OCI-LY1 (cell line): ENCODE measurements around the gene DGKB.
"Not testable (repeated sequence)": the region's sequence is repeated elsewhere in the genome, so short reads cannot be mapped to it uniquely, and the experiment has no call there.

ENCODE experiments used
- CTCF ChIP-seq: fragments of 200-600 bp; sonication (generic), shearing (Covaris generic); IDR thresholded peaks from 2 replicates; pipeline ENCODE4 v1.5.1; 2017; ENCODE audit warnings: mild to moderate bottlenecking, antibody characterized with exemption, low read length, moderate library complexity, mixed read lengths
- EZH2 ChIP-seq: fragments of 200-600 bp; sonication (generic), shearing (Covaris generic); IDR thresholded peaks from 2 replicates; pipeline ENCODE4 v1.8.0; 2017; ENCODE audit warnings: borderline replicate concordance, mixed run types, mild to moderate bottlenecking, antibody characterized with exemption, low read length, moderate library complexity, mixed read lengths

- TF ChIP-seq CTCF, EZH2: not testable (repeated sequence)
Observed at GRCh38 chr7:14458846-14459245, 443.7 kb downstream of the DGKB start.
